ENCODE measurements around the gene NPHP4.

DNA sequence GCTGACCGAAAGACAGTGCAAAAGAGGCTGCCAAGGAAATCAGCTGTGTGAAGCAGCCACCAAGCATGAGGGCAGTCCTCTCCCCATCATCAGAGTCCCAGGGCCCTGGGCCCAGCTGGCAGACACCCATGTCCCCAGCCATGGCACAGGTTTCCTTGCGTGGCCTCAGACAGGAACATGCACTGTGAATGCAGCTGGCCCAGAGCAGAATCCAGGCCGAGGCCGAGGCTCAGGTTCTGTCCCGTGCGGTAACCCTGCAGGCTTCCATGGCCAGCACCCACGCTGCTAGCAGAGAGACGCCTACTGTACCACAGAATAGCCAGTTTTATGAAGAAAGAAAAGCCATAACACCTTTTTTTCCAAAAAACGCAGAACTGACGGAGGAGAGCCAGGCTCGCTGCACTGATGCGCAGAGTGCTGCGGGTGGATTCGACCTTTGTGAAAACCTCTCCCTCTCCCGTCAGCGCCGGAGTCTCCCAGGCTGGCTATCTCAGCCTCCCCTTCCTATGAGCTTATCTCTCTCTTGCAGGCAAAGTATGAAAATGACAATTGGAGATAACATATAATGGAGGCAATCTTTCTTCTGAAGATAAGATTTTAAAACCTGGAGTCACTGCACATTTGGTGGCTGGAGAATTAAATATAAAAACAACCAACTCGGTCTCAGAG, 106.6 kb downstream of the NPHP4 start:
- TF ChIP-seq, protein P1, sequence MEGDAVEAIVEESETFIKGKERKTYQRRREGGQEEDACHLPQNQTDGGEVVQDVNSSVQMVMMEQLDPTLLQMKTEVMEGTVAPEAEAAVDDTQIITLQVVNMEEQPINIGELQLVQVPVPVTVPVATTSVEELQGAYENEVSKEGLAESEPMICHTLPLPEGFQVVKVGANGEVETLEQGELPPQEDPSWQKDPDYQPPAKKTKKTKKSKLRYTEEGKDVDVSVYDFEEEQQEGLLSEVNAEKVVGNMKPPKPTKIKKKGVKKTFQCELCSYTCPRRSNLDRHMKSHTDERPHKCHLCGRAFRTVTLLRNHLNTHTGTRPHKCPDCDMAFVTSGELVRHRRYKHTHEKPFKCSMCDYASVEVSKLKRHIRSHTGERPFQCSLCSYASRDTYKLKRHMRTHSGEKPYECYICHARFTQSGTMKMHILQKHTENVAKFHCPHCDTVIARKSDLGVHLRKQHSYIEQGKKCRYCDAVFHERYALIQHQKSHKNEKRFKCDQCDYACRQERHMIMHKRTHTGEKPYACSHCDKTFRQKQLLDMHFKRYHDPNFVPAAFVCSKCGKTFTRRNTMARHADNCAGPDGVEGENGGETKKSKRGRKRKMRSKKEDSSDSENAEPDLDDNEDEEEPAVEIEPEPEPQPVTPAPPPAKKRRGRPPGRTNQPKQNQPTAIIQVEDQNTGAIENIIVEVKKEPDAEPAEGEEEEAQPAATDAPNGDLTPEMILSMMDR (IDR thresholded peaks at IDR 0.05; ENCODE audit: low read length): no peak
- TF ChIP-seq EZH2 (IDR thresholded peaks at IDR 0.05; ENCODE audit: borderline replicate concordance, low read length): no peak

Measured in OCI-LY1 (cell line).